Measurements from ENCODE around the gene ACBD4. TPM values are rescaled to one million over a fixed set of nuclear protein-coding genes. Genes with fewer than 3 reads are reported as not detected.

The ACBD4 gene
- total and polyA plus RNA-seq, 2 of the 13 experiments (the other 11 are each of a cell fraction or from before 2014, with no cell fraction given): 16.1 to 26.9 TPM

- no peak for TF ChIP-seq ZBTB40 (IDR thresholded peaks at IDR 0.05)
- no peak for TF ChIP-seq ZBTB40 (CRISPR knock-in tag; IDR thresholded peaks at IDR 0.05)
- TF ChIP-seq ZMAT5 (CRISPR knock-in tag; IDR thresholded peaks at IDR 0.05; ENCODE audit: borderline replicate concordance, low read depth): no peak
- TF ChIP-seq PLSCR1 (CRISPR knock-in tag; IDR thresholded peaks at IDR 0.05; ENCODE audit: borderline replicate concordance): no peak
- 0 out of 2 replicates have a peak, but pooled peaks have one; percentile 24 for TF ChIP-seq POGZ (CRISPR knock-in tag; IDR thresholded peaks at IDR 0.05)
- TF ChIP-seq AKAP8 (CRISPR knock-in tag; IDR thresholded peaks at IDR 0.05): no peak
- TF ChIP-seq PRDM10 (CRISPR knock-in tag; IDR thresholded peaks at IDR 0.05; ENCODE audit: low read depth): peak; percentile 47; the same call in 1 of the 2 replicates
- TF ChIP-seq PHF20 (CRISPR knock-in tag; IDR thresholded peaks at IDR 0.05): no peak; the same call in 1 of the 2 replicates
- TF ChIP-seq, protein P1, sequence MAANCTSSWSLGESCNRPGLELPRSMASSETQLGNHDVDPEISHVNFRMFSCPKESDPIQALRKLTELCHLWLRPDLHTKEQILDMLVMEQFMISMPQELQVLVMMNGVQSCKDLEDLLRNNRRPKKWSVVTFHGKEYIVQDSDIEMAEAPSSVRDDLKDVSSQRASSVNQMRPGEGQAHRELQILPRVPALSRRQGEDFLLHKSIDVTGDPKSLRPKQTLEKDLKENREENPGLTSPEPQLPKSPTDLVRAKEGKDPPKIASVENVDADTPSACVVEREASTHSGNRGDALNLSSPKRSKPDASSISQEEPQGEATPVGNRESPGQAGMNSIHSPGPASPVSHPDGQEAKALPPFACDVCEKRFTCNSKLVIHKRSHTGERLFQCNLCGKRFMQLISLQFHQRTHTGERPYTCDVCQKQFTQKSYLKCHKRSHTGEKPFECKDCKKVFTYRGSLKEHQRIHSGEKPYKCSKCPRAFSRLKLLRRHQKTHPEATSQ (CRISPR knock-in tag; IDR thresholded peaks at IDR 0.05; ENCODE audit: borderline replicate concordance): no peak
- no peak for TF ChIP-seq ZFP36 (IDR thresholded peaks at IDR 0.05; ENCODE audit: borderline replicate concordance, low read depth, low read length, partially characterized antibody)
- no peak for TF ChIP-seq ETV6 (CRISPR knock-in tag; conservative IDR thresholded peaks at IDR 0.05)
- TF ChIP-seq IRX3 (CRISPR knock-in tag; IDR thresholded peaks at IDR 0.05; ENCODE audit: borderline replicate concordance, low read depth): no peak
Measured at GRCh38 chr17:45127548-45128300, 7.8 kb upstream of the ACBD4 start (continued).
